GM18951 (cell line): ENCODE measurements around the gene SPART.

Experiments used
- POLR2A ChIP-seq: IDR thresholded peaks from 4 replicates; pipeline ENCODE4 v1.6.1; 2011; ENCODE audit warnings: mild to moderate bottlenecking; ENCODE audit not compliant: insufficient read length, insufficient read depth; ENCODE audit errors: extremely low read depth
- in situ Hi-C: fragments of 300-500 bp; cut with MboI; formaldehyde crosslinking; loops from one replicate; pipeline ENCODE4 v1.12.0; 2022; ENCODE audit warnings: low sequenced_read_pairs, mixed read lengths, inconsistent platforms; ENCODE audit not compliant: unreplicated experiment

Gene SPART

GRCh38 chr13:36275190-36276002 is 70.8 kb downstream of the SPART start:
- in situ Hi-C loops, result no loop called here
- TF ChIP-seq POLR2A, result no peak

GRCh38 chr13:36273431-36273830 is 72.8 kb downstream of the SPART start:
- TF ChIP-seq POLR2A, result no peak
- in situ Hi-C loops, result loop anchor here (5.0 kb wide), 1 partner anchor 296 kb away; no protein-coding TSS in a partner anchor

- TF ChIP-seq POLR2A, result no peak
- in situ Hi-C loops, result no loop called here
Observed at GRCh38 chr13:36261976-36262375, 84.2 kb downstream of the SPART start.

- in situ Hi-C loops, result no loop called here
- no peak for TF ChIP-seq POLR2A
Observed at GRCh38 chr13:36261011-36261410, 85.2 kb downstream of the SPART start.

- in situ Hi-C loops, result no loop called here
- no peak for TF ChIP-seq POLR2A
Observed at GRCh38 chr13:36259361-36260137, 86.6 kb downstream of the SPART start.

- TF ChIP-seq POLR2A, result no peak
- in situ Hi-C loops, result no loop called here
Observed at GRCh38 chr13:36258831-36259230, 87.4 kb downstream of the SPART start.
